GM04504 (cell line): ENCODE measurements around the gene SMIM44.

Experiments used
- DNase-seq: peaks from one replicate; pipeline ENCODE4 v3.0.0-alpha.2; 2012; ENCODE audit warnings: low read depth

Gene SMIM44

DNA sequence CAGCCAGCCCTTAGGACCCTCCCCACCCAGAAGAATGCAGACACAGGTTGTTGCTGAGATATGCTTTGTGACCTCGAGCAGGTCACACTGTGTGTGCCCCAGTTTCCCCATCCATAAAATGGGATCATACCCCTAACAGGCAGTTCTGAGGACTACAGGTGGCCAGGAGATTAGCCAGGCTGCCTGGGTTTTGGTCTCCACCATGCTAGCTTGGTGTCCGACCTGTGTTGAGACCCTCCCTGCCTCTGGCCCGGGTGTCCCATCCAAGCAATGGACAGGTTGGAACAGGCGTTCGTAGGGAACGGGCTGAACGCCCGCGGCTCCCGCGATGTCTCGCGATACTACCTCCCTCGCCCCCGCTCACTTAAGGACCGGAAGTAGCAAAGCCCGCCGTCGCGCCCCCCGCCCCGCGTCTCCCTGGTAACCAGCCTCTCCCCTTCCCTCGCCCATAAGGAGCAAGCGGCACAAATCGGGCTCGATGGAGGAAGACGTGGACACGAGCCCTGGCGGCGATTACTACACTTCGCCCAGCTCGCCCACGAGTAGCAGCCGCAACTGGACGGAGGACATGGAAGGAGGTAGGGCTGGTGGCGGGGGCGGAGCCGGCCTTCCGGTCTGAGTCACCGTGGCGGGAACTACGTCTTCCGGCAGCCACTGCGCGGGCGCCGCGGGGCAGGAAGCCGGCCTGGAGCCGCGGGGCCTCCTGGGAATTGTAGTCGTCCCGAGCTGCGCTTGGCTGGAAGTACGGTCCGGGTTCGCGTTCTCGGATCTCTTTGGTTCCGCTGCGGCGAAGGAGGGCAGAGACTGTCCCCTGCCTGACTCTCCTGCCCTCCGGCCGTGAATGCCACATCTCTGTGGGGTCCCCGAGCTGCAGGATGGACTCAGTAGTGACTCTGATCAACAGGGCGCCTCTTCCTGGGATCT, 48.3 kb downstream of the SMIM44 start:
- peak; percentile 85 for DNase-seq

DNA sequence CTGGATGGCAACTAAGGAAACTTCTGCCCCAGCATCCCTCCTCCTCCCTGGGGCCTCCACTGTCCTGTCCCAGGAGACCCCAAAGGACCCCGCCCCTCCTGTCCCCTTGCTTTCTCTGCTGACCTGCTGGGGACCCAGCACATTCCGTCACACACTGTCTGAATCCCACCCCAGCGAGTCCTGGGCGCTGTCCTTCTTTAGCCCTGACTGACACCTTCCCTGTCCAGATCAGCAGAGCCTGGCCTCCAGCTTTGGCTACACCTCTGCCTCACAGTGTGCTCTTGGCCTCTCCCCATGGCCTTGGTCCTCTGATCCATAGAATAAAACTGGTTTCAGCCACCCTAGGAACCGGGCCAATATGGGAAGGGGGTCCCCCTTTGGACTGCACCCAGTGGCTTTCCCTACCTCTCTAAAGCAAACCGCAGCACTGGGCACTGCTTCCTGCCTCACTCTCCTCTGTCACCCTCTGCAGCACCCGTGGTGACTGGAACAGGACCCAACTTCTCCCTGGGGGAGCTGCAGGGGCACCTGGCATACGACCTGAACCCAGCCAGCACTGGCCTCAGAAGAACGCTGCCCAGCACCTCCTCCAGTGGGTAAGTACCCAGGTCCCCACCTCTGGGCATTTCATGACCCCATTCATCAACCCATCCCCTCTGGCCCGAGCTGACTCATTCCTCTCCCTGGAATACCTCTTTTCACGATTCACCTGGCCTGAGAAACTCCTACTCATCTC, 49.3 kb downstream of the SMIM44 start:
- no peak for DNase-seq

DNA sequence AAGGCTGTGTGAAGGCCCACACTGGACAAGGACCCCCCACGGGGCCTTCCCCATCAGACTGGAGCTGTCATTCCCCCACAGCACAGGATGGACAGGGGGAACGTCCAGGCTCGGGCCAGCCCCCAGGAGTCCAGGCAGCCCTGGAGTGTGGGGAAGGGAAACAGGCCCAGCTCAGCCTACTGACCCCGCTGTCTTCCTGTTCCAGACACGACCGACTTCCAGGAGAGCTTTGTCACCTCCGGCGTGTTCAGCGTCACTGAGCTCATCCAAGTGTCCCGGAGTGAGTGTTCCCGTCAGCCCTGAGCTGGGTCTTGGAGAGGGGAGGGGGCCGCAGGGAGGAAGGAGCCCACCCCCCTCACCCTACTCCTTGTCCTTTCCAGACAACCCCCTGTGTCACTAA, 49.9 kb downstream of the SMIM44 start:
- no peak for DNase-seq
